ENCODE results near the gene SCYL3.

The SCYL3 gene

DNA sequence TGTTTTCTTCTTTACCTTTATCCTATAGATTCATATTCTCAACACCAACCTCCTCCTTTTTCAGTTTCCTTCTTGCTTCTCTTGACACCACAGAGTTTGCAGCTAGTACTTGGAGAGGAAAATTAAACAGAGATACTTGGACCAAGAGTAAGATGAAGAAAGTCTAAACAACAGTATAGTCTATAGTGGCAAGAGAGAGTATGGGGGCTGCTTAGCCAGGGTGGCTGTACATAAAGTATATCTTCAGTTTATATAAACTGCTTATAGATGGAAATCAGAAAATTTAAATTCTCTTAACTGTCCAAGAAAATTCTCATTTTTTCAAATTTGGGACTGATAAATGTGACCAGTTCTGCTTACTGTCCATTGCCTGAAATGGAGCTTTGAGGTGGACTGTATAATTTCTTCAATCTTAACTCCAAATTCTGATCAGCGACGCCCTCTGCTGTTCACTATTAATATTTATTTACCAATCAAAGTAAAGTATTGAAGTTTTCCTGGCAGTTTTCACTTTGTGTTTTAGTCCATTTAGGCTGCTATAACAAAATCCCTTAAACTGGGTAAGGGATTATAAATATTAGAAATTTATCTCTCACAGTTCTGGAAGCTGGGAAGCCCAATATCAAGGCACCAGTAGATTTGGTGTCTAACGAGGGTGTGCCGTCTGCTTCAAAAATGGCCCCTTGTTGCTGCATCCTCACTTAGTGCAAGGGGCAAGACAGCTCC is 84.2 kb downstream of the SCYL3 start:
- DNase-seq: peak; percentile 1

DNA sequence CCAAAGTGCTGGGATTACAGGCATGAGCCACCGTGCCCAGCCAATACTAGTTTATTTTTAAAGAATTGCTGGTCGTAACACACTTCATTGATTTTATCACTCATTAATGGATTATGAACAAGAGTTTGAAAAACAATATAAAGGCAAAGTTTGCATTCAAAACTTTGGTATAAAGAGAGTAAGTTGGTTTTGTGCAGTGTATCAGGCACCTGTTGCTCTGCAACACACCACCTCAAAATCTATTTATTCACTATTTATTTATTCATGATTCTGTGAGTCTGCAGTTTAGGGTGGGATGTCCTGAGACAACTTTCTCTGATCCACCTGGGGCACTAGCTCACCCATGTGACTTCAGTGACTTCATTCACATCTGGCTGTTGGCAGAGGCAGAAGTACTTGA is 88.8 kb downstream of the SCYL3 start:
- no peak for DNase-seq

DNA sequence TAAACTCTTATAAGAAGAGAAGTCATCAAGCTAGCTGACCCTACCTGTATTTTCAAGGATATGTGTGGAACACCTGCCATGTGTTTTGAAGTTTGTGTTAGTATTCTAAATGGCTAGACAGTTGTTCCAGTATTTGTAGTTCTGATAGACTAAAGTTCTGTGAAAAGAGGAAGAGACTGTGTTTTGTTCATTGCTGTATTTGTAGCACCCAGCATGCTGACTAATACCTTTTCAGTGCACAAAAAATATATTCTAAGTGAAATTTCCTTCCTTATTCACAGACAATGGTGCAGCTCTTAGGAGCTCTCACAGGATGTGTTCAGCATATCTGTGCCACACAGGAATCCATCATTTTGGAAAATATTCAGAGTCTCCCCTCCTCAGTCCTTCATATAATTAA is 90.8 kb downstream of the SCYL3 start:
- no peak for DNase-seq

Measured in NCI-H2171 (cell line).